T-helper 22 cell (primary cell): ENCODE results near the gene CBFB.

Experiments
- DNase-seq: peaks from one replicate; pipeline ENCODE4 v3.0.0-alpha.2; 2020; ENCODE audit warnings: low read depth

CBFB gene

DNA sequence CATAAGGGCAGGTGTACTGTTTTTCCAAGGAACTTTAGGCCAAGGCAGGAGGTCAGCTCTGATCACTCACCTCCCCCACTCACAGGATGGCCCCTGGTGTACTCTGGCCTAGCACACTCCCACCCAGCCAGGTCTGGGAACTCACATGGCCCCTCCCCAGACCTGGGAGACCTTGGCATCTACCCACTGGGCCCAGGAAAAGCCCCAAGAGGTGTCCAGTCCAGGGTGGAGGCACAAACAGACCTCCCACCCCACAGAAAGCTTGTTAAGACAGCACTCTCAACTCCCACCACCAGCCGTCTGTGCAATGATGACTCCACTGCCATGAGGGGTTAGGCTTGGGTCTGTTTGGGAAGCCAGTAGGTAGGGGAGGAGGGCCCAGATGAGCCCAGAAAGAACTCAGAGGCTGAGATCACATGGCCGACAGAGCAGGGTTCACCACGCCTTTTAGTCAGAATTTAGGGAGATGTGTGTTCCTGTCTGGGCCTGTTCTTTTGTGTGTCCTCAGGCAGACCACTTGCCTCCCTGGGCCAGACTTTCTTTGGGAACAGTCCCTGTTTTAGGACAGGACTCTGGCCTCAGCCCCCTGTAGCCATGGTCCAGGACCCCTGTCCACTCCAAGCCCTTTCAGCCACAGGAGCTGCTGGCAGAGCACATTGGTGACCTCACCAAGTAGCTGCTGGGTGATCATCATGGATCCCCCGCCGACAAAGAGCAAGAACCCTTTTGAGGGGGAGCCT lies 12.1 kb upstream of the CBFB start:
- DNase-seq = no peak

DNA sequence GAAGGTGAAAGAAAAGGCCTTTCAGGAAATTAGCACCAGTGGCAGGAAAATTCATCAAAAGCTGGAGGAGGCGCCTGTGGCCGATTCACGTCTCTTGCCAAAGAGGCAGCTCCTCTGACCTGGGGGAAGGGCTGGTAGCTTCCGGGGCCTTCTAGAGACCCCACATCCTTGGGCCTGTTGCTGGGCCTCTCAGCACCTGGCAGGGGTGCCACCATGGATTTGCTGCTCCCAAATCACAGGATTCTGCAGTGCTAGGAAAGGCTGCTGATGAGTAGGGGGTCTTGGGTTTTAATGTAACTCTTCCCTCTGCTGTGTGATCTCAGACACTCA lies 11.6 kb upstream of the CBFB start:
- no peak for DNase-seq

DNA sequence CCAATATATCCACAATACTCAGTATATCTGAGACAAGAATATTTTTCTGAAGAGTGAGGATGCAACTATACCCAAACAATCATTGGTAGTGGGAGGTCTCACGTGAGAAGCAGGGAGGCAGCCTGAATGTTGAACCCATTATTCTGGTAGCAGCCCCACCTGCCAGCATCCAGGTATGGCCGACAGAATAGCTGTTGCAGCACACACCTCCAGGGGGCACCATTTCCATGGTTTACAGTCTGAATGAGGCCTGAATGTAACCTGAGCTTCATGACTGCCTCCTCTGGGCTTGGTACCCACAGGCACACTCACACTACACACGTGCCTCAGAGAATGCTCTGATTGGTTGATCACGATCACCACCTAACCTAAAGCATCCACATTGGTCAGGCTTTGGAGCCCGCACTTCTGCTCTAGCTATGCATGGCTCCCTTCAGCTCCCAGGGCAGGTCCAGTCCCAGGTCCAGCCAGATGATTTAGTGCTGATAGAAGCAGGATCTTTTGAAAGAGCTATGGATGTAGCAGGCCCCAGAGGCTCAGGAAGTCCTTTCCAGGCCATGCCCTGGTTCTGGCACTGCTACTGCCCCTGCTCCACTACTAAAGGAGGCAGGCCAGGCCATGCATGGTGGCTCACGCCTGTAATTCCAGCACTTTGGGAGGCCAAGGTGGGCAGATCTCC lies 11.0 kb upstream of the CBFB start:
- DNase-seq = peak; percentile 65

DNA sequence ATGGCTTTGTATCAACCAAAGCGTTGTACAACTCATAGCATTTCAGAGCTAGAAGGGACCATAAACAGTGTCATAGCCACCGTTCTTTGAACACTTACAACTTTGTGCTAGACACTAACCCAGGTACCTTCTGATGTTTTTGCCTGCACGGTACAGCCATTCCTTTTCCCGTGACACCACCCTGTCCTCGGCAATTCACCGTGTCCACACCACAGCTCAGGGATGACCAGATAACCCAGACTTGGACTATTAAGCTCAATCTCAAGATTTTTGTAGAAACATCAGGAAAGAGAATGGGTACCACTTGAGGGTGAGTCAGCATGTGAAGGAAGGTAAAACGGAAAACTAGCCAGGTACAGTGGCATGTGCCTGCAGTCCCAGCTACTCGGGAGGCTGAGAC lies 9.8 kb upstream of the CBFB start:
- DNase-seq = no peak

DNA sequence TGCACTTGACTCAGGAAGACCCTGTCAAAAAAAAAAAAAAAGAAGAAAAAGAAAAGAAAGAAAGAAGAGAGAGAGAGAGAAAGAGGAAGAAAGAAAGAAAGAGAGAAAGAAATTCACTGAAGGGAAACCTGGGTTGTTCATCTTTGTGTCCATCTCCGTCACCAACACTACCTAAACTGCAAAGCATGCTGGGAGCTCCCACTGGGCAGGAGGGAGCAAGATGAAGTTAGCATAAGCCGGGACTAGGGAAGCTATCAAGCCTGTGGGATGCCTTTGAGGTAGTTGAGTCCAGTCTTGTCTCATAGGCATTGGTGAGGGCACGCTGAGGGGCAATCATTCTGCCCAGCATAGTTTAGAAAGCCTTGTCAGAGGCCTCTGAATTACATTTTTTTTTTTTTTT lies 7.6 kb upstream of the CBFB start:
- no peak for DNase-seq

DNA sequence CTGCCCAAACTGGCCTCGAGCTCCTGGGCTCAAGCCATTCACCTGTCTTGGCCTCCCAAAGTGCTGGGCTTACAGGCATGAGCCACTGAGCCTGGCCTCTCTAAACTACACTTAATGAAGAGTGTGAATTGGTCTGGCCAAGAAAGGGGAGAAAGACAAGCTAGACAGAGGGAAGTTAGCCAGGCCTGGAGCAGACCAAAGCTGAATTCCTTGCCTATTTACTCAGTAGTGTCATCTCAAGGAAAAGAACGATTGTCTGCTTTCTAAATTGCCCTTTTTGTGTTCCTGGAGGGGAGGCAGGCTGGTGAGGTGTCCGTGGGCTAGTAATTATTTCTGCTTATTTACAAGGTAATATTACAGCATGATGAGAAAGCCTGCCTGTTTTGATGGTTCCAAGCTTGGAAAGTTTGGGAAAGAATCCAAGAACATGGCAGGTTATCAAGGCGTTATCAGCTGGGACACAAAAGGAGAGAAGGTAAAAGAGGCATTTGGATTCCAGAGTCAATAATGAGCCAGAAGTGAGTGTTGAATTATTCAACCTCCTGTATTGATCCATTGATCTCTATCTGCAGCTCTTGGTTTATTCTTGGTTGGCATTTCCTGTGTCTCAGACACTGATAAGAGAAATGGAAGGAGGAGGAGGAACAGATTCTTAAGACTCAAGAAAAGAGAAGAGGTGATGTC lies 6.3 kb upstream of the CBFB start:
- no peak for DNase-seq

DNA sequence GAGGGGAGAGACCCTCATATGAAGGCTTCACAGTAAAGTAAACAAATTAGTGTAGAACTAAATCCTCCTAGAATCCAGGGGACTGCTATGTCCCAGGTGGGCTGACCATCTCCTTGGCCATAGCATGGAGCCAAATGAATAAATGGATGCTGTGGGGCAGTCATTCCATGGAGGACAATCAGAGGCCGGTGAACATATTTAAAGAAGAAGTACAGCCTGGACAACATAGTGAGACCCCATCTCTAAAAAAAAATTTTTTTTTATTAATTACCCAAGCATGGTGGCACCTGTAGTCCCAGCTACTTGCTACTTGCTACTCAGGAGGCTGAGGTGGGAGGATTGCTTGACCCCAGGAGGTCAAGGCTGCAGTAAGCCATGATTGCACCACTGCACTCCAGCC lies 5.3 kb upstream of the CBFB start:
- DNase-seq = no peak

DNA sequence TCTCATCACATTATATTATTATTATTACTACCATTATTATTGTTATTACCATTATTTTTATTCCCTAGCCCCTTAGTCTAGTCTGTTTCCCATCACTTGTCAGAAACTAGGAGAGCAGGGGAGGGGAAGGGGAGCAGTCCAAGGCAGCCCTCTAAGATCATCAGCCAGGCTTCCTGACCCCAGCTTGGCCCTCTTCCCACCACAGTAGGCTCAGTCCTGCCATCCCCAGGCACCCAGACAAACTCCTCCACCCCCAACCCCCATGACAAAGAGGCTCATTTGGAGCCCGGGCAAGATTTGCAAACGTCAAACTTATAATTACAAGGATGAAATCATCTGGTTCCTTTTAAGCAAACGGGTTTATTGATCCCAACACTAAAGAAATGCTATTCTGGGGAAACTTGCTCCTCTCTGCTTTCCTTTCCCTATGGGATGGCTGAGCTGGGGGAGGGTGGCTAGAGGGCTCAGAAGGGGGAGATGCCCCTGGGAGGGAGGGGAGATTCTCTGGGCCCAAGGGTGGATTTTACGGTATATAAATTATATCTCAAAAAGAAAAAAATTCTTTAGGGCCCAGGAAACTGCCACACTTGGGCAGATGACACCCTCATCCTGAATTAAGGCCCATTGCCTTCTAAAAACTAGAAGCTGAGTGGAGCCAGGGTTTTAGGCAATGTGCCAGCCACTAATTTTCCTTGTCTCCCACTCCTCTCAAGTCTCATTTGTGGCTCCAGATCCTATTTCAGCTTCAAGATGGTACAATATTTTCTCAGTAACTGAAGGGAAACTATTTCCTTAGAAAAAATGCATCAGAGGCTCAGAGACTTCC lies 4.4 kb upstream of the CBFB start:
- DNase-seq = no peak

DNA sequence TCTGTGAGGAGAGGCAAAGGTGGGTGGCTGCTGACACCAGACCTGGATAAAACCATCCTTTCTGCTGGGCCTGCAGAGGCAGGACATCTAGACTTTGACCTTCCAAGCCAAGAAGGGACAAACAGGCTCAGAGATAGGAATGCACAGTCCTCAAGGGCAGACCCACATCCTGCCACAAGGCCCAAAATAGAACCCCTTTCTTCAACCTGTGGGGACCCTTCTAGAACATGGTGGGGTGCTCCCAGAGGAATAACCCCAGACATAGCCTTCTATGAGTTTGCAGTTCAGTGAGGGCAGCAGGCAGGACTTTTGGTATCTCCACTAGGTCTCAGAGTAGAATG lies 3.8 kb upstream of the CBFB start:
- no peak for DNase-seq

DNA sequence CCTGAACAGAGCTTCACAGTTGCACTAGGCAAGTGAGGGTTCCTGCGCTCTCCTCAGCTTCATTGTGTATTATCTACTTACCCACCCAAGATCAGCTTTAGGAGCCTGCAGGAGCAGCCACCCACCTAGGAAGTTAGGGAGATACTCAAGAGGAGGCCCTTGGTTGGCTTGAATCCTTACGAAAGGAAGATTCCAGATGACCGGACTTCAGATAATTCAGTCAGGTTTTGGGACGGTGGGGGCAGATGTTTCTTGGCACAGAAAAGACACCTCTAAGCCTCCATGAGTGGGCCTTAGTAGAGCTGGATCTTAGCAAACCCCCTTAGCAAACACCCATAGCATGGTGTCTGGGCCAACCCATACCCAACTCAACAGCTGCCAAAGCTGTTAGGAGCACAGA lies 2.4 kb upstream of the CBFB start:
- no peak for DNase-seq

DNA sequence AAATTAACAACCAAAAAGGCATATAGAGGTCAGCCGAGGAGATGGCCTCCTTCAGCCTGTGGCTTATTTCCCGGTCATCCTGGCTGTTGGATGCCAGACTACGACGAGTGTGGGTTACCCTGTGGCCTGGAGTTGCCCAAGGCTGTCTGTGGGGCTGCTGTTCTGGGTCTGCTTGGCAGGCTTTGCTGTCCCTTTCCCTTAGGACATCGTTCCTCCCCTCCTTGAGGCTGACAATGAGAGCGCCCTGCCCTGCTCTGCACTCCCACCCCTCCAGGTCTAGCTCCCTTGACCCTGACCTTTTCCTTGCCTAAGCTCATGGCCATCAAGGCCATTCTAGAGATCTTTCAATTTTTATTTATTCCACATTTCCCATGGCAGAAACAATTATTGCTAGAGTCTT lies 1.9 kb upstream of the CBFB start:
- DNase-seq = no peak

DNA sequence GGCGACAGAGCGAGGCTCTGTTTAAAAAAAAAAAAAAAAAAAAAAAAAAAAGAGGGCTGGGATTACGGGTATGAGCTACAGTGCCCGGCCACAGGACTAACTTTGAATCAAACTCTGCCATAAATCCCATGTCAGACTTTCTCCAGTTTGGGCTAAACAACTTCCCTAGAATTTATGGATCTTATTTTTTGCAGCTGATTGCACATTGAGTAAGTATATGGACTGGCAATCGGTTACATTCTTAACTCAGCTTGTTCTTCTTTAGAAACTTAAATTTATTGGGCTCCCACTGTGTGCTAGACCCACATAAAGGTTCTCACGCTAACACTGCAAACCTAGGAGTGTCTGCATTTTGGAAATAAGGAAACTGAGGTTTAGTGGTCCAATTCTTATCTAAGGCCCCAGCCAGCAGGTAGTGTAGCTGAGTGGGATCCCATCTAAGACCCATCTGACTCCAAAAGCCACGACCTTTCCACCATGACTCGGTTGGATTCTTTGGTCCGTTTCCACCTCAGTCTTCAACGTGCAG lies 718 bp upstream of the CBFB start:
- DNase-seq = no peak

DNA sequence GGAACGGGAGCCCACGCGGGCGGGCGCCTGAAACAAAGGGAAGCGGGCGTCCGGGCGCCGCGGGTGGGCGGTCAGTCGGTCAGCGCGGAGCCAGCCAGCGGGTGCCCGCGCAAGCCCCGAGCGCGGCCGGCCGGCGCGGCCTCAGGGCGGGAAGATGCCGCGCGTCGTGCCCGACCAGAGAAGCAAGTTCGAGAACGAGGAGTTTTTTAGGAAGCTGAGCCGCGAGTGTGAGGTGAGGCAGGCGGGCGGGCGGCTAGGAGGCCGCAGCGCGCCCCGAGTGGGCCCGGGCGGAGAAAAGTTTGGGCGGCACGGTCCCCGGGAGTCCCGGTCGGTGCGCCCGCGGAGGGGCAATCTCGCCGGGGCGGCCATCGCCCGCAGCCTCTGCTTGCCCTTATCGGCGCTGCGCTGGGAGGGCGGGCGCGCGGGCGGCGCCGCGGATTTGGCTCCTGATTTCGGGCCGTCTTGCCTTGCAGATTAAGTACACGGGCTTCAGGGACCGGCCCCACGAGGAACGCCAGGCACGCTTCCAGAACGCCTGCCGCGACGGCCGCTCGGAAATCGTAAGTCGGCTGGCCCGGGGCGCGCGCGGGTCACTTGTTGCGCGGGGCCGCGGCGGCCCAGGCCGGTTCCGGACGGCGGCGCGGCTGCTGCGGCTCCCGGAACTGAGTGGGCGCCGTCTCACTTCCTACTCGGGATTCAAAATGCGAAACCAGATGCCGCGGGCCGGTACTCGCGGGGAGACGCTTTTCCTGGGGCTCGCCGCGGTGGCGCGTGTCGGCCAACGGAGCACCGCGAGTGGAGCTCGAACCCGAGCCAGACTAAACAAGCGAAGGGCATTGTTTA lies 526 bp downstream of the CBFB start:
- peak; percentile 39 for DNase-seq

DNA sequence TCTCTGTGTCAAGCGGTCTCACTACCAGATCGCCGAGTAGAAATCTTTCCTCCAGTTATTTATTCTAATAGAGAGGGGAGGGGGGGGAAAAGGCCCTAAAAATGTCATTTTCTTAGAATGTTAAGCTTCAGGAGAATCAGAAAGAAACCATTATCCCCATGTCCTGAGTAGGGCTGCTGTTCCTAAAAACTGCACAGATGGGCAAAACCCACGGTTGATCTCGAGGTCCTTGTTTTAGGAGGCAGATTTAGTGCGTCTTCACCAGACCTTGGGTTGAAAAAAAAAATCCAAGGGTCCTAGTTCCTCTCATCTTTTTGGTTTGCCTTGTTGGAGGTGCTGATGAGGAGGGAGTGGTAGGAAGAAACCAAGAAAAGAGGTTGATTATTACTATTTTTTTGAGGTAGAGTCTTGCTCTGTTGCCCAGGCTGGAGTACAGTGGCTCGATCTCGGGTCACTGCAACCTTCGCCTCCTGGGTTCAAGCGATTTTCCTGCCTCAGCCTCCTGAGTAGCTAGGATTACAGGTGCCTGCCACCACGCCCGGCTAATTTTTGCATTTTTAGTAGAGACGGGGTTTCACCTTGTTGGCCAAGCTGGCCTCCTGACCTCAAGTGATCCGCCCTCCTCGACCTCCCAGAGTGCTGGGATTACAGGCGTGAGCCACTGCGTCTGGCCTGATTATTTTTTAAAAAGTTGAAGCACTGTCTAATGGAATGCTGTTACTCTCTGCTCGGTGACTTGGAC lies 1.4 kb downstream of the CBFB start:
- DNase-seq = no peak

DNA sequence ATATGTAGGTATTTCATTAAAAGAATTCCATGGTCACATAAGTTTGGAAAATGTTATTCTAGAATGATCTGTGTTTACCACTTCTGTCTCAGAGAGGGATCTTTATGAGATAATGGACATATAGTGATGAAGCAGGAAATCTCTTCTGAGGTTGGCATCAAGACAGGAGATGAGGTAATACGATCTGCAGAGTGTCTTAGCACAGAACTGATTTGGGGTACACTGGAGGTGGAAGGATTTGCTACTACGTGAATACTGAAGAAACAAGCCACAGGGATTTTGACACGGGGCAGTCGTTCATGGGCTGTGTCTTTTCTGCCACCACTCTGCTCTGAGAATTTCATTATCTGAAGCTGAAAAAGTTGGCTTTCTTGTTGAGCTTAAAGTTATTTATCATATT lies 5.5 kb downstream of the CBFB start:
- no peak for DNase-seq

DNA sequence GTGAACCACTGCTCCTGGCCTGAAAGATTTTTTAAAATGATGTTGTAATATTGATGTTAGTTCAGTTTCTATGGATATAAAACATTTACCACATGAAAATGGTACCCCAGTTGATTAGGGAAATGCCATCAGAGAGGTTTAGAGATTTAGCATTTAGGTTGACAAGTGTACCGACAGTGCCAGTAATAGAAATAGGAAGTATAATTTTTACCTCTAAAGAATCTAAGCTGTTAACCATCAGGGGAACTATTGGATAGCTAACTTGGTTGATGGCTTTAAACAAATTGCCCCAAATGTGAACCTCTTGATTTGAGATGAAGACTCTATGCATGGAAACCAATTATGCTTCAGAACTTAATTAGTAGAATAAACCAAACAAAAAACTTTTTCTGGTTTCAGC lies 6.4 kb downstream of the CBFB start:
- DNase-seq = no peak

DNA sequence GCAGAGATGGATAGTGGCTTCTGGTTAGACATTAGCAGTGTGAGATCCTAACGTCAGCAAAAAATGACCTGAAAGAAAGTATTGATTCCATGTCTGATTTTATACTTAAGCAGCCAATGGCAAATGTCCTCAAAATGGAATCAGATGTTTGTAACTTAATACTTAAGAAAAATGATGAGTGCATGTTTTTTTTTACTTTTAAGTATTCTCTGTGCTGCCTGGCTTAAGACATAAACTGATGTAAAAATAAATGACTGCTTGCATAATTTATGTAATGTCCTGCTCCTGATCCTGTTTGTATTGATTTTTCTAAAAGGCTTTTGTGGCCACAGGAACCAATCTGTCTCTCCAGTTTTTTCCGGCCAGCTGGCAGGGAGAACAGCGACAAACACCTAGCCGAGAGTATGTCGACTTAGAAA lies 7.4 kb downstream of the CBFB start:
- no peak for DNase-seq

DNA sequence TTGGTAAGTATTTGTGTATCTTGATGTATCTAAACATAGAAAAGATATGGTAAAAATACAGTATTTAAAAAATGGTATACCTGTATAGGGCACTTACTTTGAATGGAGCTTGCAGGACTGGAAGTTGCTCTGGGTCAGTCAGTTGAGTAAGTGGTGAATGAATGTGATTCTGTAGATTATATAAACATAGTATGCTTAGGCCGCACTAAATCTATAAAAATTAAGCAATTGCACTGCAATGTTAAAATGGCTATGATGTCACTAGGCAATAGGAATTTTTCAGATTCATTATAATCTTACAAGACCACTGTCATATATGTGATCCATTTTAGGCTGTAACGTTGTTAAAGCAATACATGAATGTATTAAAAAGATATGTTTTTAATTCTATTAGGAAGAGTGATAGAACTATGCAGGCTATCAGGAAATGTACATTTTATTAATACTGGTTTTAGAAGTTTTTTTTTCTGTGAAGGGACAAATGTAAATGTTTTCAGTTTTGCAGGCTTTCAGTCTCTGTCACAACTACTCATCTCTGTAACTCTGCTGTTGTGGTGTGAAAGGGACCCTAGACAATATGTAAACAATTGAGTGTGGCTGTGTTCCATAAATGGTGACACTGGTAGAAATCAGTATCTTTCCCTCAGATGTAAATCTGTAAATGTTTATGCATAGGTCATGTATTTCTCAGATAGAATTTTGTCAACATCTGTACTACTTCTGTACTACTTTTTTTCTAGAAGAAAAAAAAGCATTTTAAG lies 10.5 kb downstream of the CBFB start:
- DNase-seq = no peak

DNA sequence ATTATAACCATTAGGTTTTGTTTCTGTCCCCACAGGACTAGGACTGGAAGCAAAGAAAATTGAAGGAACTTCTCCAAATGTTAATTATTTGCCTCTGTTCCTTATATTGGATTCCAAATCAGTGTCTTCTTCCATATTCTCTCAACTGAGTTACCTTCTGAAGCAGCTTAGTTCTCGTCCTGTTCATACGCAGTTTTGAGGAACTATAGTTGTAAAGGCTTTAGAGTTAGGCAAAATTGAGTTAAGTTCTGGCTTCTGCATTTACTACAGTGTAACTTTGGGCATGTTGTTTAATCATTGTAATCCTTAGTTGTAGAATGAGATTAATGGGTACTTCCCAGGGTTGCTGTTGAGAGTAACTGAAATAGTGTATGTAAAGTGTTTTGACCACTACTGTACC lies 11.2 kb downstream of the CBFB start:
- no peak for DNase-seq

DNA sequence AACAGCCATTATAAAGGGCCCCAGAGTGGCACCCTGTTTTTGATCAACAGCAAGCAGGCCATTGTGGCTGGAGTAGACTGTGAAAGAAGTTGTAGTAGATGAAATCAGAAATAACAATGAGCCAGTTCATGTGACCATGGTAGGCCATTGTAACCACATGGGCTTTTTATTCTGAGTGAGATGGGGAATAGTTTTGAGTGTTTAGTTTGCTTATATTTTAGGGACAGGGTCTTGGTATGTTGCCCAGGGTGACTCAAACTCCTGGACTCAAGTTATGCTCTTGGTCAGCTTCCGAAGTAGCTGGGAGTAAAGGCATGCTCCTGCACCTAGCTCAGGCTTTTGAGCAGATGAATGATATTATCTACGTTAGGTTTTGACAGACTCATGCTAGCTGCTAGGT lies 12.0 kb downstream of the CBFB start:
- DNase-seq = no peak
